WTC11 (cell line): Measurements from ENCODE around the gene CRKL.

ENCODE experiments used
- ATF1 ChIP-seq: sonication (generic); formaldehyde crosslinking; IDR thresholded peaks from 2 replicates; pipeline ENCODE4 v1.8.1; 2023; ENCODE audit warnings: mild to moderate bottlenecking, moderate library complexity, missing genetic modification reagents
- CREM ChIP-seq: sonication (generic); formaldehyde crosslinking; IDR thresholded peaks from 2 replicates; pipeline ENCODE4 v1.8.1; 2022; ENCODE audit warnings: mild to moderate bottlenecking, missing genetic modification reagents, moderate library complexity
- NFATC4 ChIP-seq: fragments of 250-450 bp; sonication (Bioruptor Pico); IDR thresholded peaks from 2 replicates; pipeline ENCODE4 v1.9.0; 2021; ENCODE audit warnings: mild to moderate bottlenecking
- NR1H2 ChIP-seq: sonication (generic); formaldehyde crosslinking; IDR thresholded peaks from 2 replicates; pipeline ENCODE4 v1.9.0; 2021; ENCODE audit warnings: mild to moderate bottlenecking, moderate library complexity, missing genetic modification reagents
- ZBTB21 ChIP-seq: sonication (generic); formaldehyde crosslinking; IDR thresholded peaks from 2 replicates; pipeline ENCODE4 v1.8.1; 2023; ENCODE audit warnings: mild to moderate bottlenecking, missing genetic modification reagents, borderline replicate concordance
- ZNF121 ChIP-seq: sonication (generic); formaldehyde crosslinking; IDR thresholded peaks from 2 replicates; pipeline ENCODE4 v1.8.0; 2023; ENCODE audit warnings: missing genetic modification reagents
- TF ChIP-seq, protein P1 (sequence below): sonication (generic); formaldehyde crosslinking; conservative IDR thresholded peaks from 2 replicates; pipeline ENCODE4 v1.8.1; 2022; ENCODE audit warnings: mild to moderate bottlenecking, missing genetic modification reagents
- TF ChIP-seq, protein P2 (sequence below): fragments of 200-600 bp; IDR thresholded peaks from 2 replicates; pipeline ENCODE4 v1.8.0; 2022; ENCODE audit warnings: antibody characterized with exemption
- TF ChIP-seq, protein P3 (sequence below): sonication (generic); formaldehyde crosslinking; IDR thresholded peaks from 2 replicates; pipeline ENCODE4 v1.8.0; 2022; ENCODE audit warnings: mild to moderate bottlenecking, missing genetic modification reagents
- TF ChIP-seq, protein P4 (sequence below): sonication (generic); formaldehyde crosslinking; IDR thresholded peaks from 2 replicates; pipeline ENCODE4 v1.8.0; 2022; ENCODE audit warnings: mild to moderate bottlenecking, missing genetic modification reagents

DNA sequence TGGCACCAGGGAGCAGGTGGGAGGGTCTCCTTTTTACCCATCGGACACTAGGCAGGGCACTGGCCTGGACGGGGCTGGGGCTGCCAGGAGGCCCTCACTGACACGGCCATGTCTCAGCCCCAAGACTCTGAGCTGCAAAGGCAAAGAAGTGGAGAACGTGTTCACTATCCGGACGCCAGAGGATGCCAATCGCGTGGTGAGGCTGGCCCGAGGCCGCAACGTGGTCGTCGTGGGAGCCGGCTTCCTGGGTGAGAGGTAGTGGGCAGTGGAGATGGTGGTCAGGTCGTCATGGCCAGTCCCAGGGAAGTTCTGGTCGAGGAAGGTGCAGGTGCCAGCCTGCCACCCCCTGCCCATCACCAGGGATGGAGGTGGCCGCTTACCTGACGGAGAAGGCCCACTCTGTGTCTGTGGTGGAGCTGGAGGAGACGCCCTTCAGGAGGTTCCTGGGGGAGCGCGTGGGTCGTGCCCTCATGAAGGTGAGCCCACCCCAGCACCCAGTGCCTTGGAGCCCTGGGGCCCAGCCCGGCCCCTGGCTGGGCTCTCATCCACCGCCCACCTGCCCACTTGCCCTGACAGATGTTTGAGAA, 59.2 kb downstream of the CRKL start:
- TF ChIP-seq NR1H2 (CRISPR knock-in tag) (no peak), ZNF121 (no peak), ATF1 (CRISPR knock-in tag) (no peak), NFATC4 (no peak), ZBTB21 (CRISPR knock-in tag) (no peak), CREM (CRISPR knock-in tag) (no peak)
- TF ChIP-seq, protein P1, sequence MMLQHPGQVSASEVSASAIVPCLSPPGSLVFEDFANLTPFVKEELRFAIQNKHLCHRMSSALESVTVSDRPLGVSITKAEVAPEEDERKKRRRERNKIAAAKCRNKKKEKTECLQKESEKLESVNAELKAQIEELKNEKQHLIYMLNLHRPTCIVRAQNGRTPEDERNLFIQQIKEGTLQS (CRISPR knock-in tag) = no peak
- TF ChIP-seq, protein P2, sequence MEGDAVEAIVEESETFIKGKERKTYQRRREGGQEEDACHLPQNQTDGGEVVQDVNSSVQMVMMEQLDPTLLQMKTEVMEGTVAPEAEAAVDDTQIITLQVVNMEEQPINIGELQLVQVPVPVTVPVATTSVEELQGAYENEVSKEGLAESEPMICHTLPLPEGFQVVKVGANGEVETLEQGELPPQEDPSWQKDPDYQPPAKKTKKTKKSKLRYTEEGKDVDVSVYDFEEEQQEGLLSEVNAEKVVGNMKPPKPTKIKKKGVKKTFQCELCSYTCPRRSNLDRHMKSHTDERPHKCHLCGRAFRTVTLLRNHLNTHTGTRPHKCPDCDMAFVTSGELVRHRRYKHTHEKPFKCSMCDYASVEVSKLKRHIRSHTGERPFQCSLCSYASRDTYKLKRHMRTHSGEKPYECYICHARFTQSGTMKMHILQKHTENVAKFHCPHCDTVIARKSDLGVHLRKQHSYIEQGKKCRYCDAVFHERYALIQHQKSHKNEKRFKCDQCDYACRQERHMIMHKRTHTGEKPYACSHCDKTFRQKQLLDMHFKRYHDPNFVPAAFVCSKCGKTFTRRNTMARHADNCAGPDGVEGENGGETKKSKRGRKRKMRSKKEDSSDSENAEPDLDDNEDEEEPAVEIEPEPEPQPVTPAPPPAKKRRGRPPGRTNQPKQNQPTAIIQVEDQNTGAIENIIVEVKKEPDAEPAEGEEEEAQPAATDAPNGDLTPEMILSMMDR = no peak
- TF ChIP-seq, protein P3, sequence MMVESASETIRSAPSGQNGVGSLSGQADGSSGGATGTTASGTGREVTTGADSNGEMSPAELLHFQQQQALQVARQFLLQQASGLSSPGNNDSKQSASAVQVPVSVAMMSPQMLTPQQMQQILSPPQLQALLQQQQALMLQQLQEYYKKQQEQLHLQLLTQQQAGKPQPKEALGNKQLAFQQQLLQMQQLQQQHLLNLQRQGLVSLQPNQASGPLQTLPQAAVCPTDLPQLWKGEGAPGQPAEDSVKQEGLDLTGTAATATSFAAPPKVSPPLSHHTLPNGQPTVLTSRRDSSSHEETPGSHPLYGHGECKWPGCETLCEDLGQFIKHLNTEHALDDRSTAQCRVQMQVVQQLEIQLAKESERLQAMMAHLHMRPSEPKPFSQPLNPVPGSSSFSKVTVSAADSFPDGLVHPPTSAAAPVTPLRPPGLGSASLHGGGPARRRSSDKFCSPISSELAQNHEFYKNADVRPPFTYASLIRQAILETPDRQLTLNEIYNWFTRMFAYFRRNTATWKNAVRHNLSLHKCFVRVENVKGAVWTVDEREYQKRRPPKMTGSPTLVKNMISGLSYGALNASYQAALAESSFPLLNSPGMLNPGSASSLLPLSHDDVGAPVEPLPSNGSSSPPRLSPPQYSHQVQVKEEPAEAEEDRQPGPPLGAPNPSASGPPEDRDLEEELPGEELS (CRISPR knock-in tag) = no peak
- TF ChIP-seq, protein P4, sequence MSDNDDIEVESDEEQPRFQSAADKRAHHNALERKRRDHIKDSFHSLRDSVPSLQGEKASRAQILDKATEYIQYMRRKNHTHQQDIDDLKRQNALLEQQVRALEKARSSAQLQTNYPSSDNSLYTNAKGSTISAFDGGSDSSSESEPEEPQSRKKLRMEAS (CRISPR knock-in tag) = no peak
